HCT116 (cell line): Measurements from ENCODE around the gene LRRC56. TPM values are rescaled to one million over a fixed set of nuclear protein-coding genes. Genes with fewer than 3 reads are reported as not detected.

ENCODE experiments used
- ATAC-seq: fragments of 200-7000 bp; cut with Tn5 transposase; 2 replicates; pipeline ENCODE4 v1.9.1; 2020; ENCODE audit warnings: mild to moderate bottlenecking, moderate library complexity
- BruUV-seq: library from RNA; stranded (reverse); fragments of 400-500 nt; replicated peaks from 2 replicates; lab custom pipeline; 2021; lab: Mats Ljungman, UMichigan
- CTCF ChIA-PET: fragments of 300-600 bp; sonication (Branson Sonifier 250); formaldehyde crosslinking; loops from one replicate; lab custom pipeline; 2021; ENCODE audit warnings: antibody characterized with exemption; lab: Charles Lee
- POLR2A ChIA-PET: fragments of 300-600, 350-600 bp; sonication (Branson Sonifier 250); formaldehyde crosslinking; loops from one replicate; lab custom pipeline; 2021; ENCODE audit warnings: antibody characterized with exemption; lab: Charles Lee
- RAD21 ChIA-PET, 2 experiments: fragments of 300-600 bp; sonication (Branson Sonifier 250); formaldehyde crosslinking; loops; one replicate each; lab custom pipeline; 2023; ENCODE audit warnings: low total read pairs in 2 of 2; ENCODE audit not compliant: uncharacterized antibody in 2 of 2, unreplicated experiment in 2 of 2, low non-redundant PET in 1 of 2; lab: Charles Lee
- DNase-seq: peaks from one replicate; pipeline ENCODE4 v3.0.0-alpha.2; 2010; ENCODE audit warnings: low read depth, low spot score
- H2AFZ ChIP-seq: fragments of 200-600 bp; shearing (Covaris generic), sonication (generic); 2 replicates; pipeline ENCODE4 v1.6.1; 2017; ENCODE audit warnings: low read depth, mixed run types, mixed read lengths, antibody characterized with exemption, low read length; ENCODE audit not compliant: poor library complexity, severe bottlenecking
- H3K27ac ChIP-seq: 2 replicates; pipeline ENCODE4 v1.5.1; 2012; ENCODE audit warnings: low read depth, low read length
- H3K27me3 ChIP-seq: fragments of 200-600 bp; sonication (generic); 2 replicates; pipeline ENCODE4 v1.6.1; 2016; ENCODE audit warnings: mixed run types, low read length, mixed read lengths; ENCODE audit not compliant: insufficient read depth
- H3K36me3 ChIP-seq, 2 experiments: fragments of 200-500 bp in 1 of 2; fragments of 200-600 bp in 1 of 2; sonication (Bioruptor generic) in 1 of 2; sonication (generic) in 1 of 2; 2 replicates each; pipeline versions ENCODE4 v1.5.1 to v1.6.1; 2014 to 2016; ENCODE audit warnings: low read length in 2 of 2, inconsistent platforms in 1 of 2, mixed read lengths in 1 of 2, mixed run types in 1 of 2; ENCODE audit not compliant: insufficient read depth in 2 of 2, control insufficient read depth in 1 of 2
- H3K4me1 ChIP-seq, 2 experiments: fragments of 200-600 bp in 1 of 2; sonication (generic) in 1 of 2; 2 replicates each; pipeline versions ENCODE4 v1.5.1 to v1.6.1; 2012 to 2017; ENCODE audit warnings: low read length in 2 of 2, inconsistent platforms in 1 of 2, mild to moderate bottlenecking in 1 of 2, mixed read lengths in 1 of 2, mixed run types in 1 of 2, moderate library complexity in 1 of 2; ENCODE audit not compliant: insufficient read depth in 2 of 2, control insufficient read depth in 1 of 2
- H3K4me2 ChIP-seq: fragments of 200-600 bp; sonication (generic); 2 replicates; pipeline ENCODE4 v1.6.1; 2017; ENCODE audit warnings: mixed run types, low read length, mixed read lengths
- H3K4me3 ChIP-seq, 2 experiments: fragments of 200-600 bp in 1 of 2; sonication (generic) in 1 of 2; replicated peaks in 1 of 2; 2 replicates each; pipeline ENCODE4 v1.5.1; 2011 to 2016; ENCODE audit warnings: low read length in 2 of 2, control low read depth in 1 of 2, low read depth in 1 of 2, mild to moderate bottlenecking in 1 of 2, mixed read lengths in 1 of 2, mixed run types in 1 of 2
- H3K79me2 ChIP-seq: fragments of 200-600 bp; sonication (generic); 2 replicates; pipeline ENCODE4 v1.6.1; 2017; ENCODE audit warnings: mild to moderate bottlenecking, mixed run types, low read length, moderate library complexity, mixed read lengths; ENCODE audit not compliant: insufficient read depth
- H3K9ac ChIP-seq: fragments of 200-600 bp; sonication (generic); 2 replicates; pipeline ENCODE4 v1.6.1; 2016; ENCODE audit warnings: low read length, mixed read lengths
- H3K9me2 ChIP-seq: fragments of 200-600 bp; sonication (generic), shearing (Covaris generic); 2 replicates; pipeline ENCODE4 v1.6.1; 2017; ENCODE audit warnings: mixed run types, mild to moderate bottlenecking, moderate library complexity; ENCODE audit not compliant: insufficient read depth
- H3K9me3 ChIP-seq, 2 experiments: fragments of 200-500 bp in 1 of 2; fragments of 200-600 bp in 1 of 2; sonication (Bioruptor generic) in 1 of 2; sonication (generic) in 1 of 2; 2 replicates each; pipeline ENCODE4 v1.6.1; 2014 to 2017; ENCODE audit warnings: low read length in 2 of 2, mixed read lengths in 2 of 2, inconsistent platforms in 1 of 2, low read depth in 1 of 2, mild to moderate bottlenecking in 1 of 2, mixed run types in 1 of 2, moderate library complexity in 1 of 2; ENCODE audit not compliant: control insufficient read depth in 1 of 2, insufficient read depth in 1 of 2
- H4K20me1 ChIP-seq: fragments of 200-600 bp; sonication (generic), shearing (Covaris generic); 2 replicates; pipeline ENCODE4 v1.6.1; 2017; ENCODE audit warnings: mixed run types, mild to moderate bottlenecking, moderate library complexity; ENCODE audit not compliant: insufficient read depth
- ATF3 ChIP-seq: IDR thresholded peaks from 2 replicates; pipeline ENCODE4 v1.6.1; 2012
- CBX3 ChIP-seq: IDR thresholded peaks from 2 replicates; pipeline ENCODE4 v1.6.1; 2012; ENCODE audit warnings: low read depth
- CEBPB ChIP-seq: IDR thresholded peaks from 2 replicates; pipeline ENCODE4 v1.6.1; 2012; ENCODE audit warnings: low read depth
- EGR1 ChIP-seq: IDR thresholded peaks from 2 replicates; pipeline ENCODE4 v1.6.1; 2012; ENCODE audit warnings: low read depth
- ELF1 ChIP-seq: IDR thresholded peaks from 2 replicates; pipeline ENCODE4 v1.6.1; 2012; ENCODE audit warnings: low read depth, borderline replicate concordance
- EZH2 ChIP-seq: fragments of 200-600 bp; sonication (generic); IDR thresholded peaks from 2 replicates; pipeline ENCODE4 v1.6.1; 2017; ENCODE audit warnings: antibody characterized with exemption, mixed run types
- EZH2phosphoT487 ChIP-seq: fragments of 200-600 bp; IDR thresholded peaks from 2 replicates; pipeline ENCODE4 v1.6.1; 2018; ENCODE audit warnings: antibody characterized with exemption, borderline replicate concordance
- FOSL1 ChIP-seq: IDR thresholded peaks from 2 replicates; pipeline ENCODE4 v1.6.1; 2012; ENCODE audit warnings: low read depth
- JUND ChIP-seq: IDR thresholded peaks from 2 replicates; pipeline ENCODE4 v1.6.1; 2012
- MAX ChIP-seq: IDR thresholded peaks from 2 replicates; pipeline ENCODE4 v1.6.1; 2012
- POLR2A ChIP-seq: IDR thresholded peaks from 2 replicates; pipeline ENCODE4 v1.7.0; 2011; ENCODE audit warnings: borderline replicate concordance; ENCODE audit not compliant: insufficient read depth, insufficient read length; ENCODE audit errors: extremely low read depth
- POLR2AphosphoS5 ChIP-seq: IDR thresholded peaks from 2 replicates; pipeline ENCODE4 v1.6.1; 2011; ENCODE audit warnings: mild to moderate bottlenecking, low read depth, low read length, moderate library complexity
- RAD21 ChIP-seq: IDR thresholded peaks from 2 replicates; pipeline ENCODE4 v1.6.1; 2012; ENCODE audit warnings: low read depth, mild to moderate bottlenecking
- TCF7L2 ChIP-seq: IDR thresholded peaks from 2 replicates; pipeline ENCODE4 v1.7.0; 2011; ENCODE audit warnings: borderline replicate concordance, inconsistent platforms; ENCODE audit not compliant: insufficient read depth, insufficient read length; ENCODE audit errors: extremely low read depth
- YY1 ChIP-seq: IDR thresholded peaks from 2 replicates; pipeline ENCODE4 v1.6.1; 2011; ENCODE audit warnings: low read length, low read depth, moderate library complexity, mild to moderate bottlenecking; ENCODE audit not compliant: insufficient replicate concordance; ENCODE audit errors: extremely low read depth
- ZFX ChIP-seq: fragments of 450-650 bp; IDR thresholded peaks from 2 replicates; pipeline ENCODE4 v1.6.1; 2017
- ZNF274 ChIP-seq: fragments of 200-500 bp; sonication (Bioruptor generic); IDR thresholded peaks from 2 replicates; pipeline ENCODE4 v1.6.1; 2014; ENCODE audit warnings: mild to moderate bottlenecking, low read depth, low read length, inconsistent platforms
- intact Hi-C: fragments of 100-400 bp; cut with micrococcal nuclease; formaldehyde crosslinking; loops from 2 replicates; pipeline ENCODE4 v1.10.0; 2022
- total RNA-seq: library from RNA; stranded (reverse); gene quantifications from one replicate; pipeline ENCODE4 v1.2.1, GENCODE V29; 2021; ENCODE audit not compliant: unreplicated experiment
- TF ChIP-seq, protein P1 (sequence below), 3 experiments: fragments of 200-600 bp in 1 of 3; sonication (generic) in 1 of 3; IDR thresholded peaks in 2 of 3; conservative IDR thresholded peaks in 1 of 3; 2 replicates each; pipeline ENCODE4 v1.5.1; 2012 to 2017; ENCODE audit warnings: low read depth in 2 of 3, low read length in 2 of 3, antibody characterized with exemption in 1 of 3, borderline replicate concordance in 1 of 3, control low read depth in 1 of 3, mild to moderate bottlenecking in 1 of 3, mixed read lengths in 1 of 3, mixed run types in 1 of 3, moderate library complexity in 1 of 3; ENCODE audit not compliant: insufficient read depth in 1 of 3

LRRC56 gene
- total RNA-seq, 1 experiment from 2014 or later: 9.1 TPM

DNA sequence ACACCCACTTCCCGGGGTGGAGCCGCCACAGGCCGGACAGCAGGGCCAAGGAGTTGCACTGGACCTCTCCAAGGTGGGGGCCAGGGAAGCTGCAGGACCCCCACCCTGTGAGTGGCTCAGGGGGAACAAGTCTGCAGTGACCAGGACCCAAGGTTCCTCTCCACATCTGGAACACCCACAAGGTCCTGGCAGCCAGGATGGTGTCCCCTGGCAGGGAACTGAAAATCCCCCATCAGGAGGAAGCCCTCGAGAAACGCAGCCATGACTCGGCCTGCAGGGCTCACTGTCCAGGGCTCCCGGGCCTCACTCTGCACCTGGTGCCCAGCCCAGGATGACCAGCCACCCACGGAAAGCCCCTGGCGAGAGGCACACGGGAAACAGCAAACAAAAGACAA lies 41.8 kb upstream of the LRRC56 start:
- no peaks in the 10 kb centered on the region for H3K27me3 ChIP-seq
- ATAC-seq: no peak
- BruUV-seq: no TSS peak
- H3K9ac ChIP-seq: no peak overlapping the region
- ChIA-PET RAD21 (no interaction called here), CTCF (no interaction called here), POLR2A (no interaction called here)
- H3K4me3 ChIP-seq: no peak overlapping the region
- peaks cover 2% of the 10 kb centered on the region; the same call in 1 of the 2 replicates for H3K79me2 ChIP-seq
- H3K9me2 ChIP-seq: no peaks in the 10 kb centered on the region
- intact Hi-C loops: no loop called here
- DNase-seq: no peak
- no peaks in the 10 kb centered on the region for H3K4me1 ChIP-seq
- no peaks in the 10 kb centered on the region for H4K20me1 ChIP-seq
- H3K9me3 ChIP-seq: no peaks in the 10 kb centered on the region
- no peak overlapping the region; the same call in 1 of the 2 replicates for H3K27ac ChIP-seq
- H3K4me2 ChIP-seq: no peak overlapping the region
- H3K36me3 ChIP-seq: peaks cover 17 to 26% of the 10 kb centered on the region in 2 experiments
- H2AFZ ChIP-seq: no peak overlapping the region
- 0 out of 2 replicates have a peak, but pooled peaks have one; percentile 19 for TF ChIP-seq POLR2AphosphoS5
- TF ChIP-seq, protein P1, sequence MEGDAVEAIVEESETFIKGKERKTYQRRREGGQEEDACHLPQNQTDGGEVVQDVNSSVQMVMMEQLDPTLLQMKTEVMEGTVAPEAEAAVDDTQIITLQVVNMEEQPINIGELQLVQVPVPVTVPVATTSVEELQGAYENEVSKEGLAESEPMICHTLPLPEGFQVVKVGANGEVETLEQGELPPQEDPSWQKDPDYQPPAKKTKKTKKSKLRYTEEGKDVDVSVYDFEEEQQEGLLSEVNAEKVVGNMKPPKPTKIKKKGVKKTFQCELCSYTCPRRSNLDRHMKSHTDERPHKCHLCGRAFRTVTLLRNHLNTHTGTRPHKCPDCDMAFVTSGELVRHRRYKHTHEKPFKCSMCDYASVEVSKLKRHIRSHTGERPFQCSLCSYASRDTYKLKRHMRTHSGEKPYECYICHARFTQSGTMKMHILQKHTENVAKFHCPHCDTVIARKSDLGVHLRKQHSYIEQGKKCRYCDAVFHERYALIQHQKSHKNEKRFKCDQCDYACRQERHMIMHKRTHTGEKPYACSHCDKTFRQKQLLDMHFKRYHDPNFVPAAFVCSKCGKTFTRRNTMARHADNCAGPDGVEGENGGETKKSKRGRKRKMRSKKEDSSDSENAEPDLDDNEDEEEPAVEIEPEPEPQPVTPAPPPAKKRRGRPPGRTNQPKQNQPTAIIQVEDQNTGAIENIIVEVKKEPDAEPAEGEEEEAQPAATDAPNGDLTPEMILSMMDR (IDR thresholded peaks at IDR 0.05 in 2 of 3, conservative IDR thresholded peaks at IDR 0.05 in 1 of 3; ENCODE audit: borderline replicate concordance in 1 of 3, insufficient read depth in 1 of 3, low read depth in 2 of 3, low read length in 2 of 3): no peak

GRCh38 chr11:496834-497564 lies 40.3 kb upstream of the LRRC56 start:
- H3K9me2 ChIP-seq: no peaks in the 10 kb centered on the region
- H3K9me3 ChIP-seq: no peaks in the 10 kb centered on the region
- no peak overlapping the region for H3K4me2 ChIP-seq
- no peak overlapping the region for H2AFZ ChIP-seq
- ChIA-PET RAD21 (no interaction called here), POLR2A (no interaction called here), CTCF (no interaction called here)
- ATAC-seq (no peak), DNase-seq (no peak)
- BruUV-seq: no TSS peak
- peaks cover 20 to 26% of the 10 kb centered on the region in 2 experiments for H3K36me3 ChIP-seq
- H4K20me1 ChIP-seq: no peaks in the 10 kb centered on the region
- no peaks in the 10 kb centered on the region for H3K4me1 ChIP-seq
- no peak overlapping the region for H3K9ac ChIP-seq
- H3K27me3 ChIP-seq: no peaks in the 10 kb centered on the region
- no peak overlapping the region for H3K4me3 ChIP-seq
- intact Hi-C loops: no loop called here
- TF ChIP-seq EZH2: no peak
- TF ChIP-seq ZFX: no peak
- no peak for TF ChIP-seq RAD21
- TF ChIP-seq JUND: no peak
- TF ChIP-seq EZH2phosphoT487: no peak
- TF ChIP-seq ATF3: no peak
- no peak for TF ChIP-seq MAX
- TF ChIP-seq POLR2A: no peak
- no peak for TF ChIP-seq CEBPB
- no peak for TF ChIP-seq EGR1
- no peak for TF ChIP-seq CBX3
- TF ChIP-seq TCF7L2: no peak
- TF ChIP-seq POLR2AphosphoS5: no peak; the same call in 1 of the 2 replicates
- TF ChIP-seq FOSL1: no peak
- TF ChIP-seq ZNF274: no peak
- TF ChIP-seq ELF1: no peak
- TF ChIP-seq YY1: no peak
- H3K27ac ChIP-seq: no peak overlapping the region; the same call in 1 of the 2 replicates
- peaks cover 2% of the 10 kb centered on the region; the same call in 1 of the 2 replicates for H3K79me2 ChIP-seq
